ENCODE results near the gene GON7. TPM values are rescaled to one million over a fixed set of nuclear protein-coding genes. Genes with fewer than 3 reads are reported as not detected.
"Not testable (repeated sequence)": the region's sequence is repeated elsewhere in the genome, so short reads cannot be mapped to it uniquely, and the experiment has no call there.

The GON7 gene
- 10 to 100 TPM; 16.0 to 18.2 TPM for total RNA-seq

- Mint-ChIP-seq H3K9me3 (no peaks in the 10 kb centered on the region), H3K4me3 (peak within 1 kb of the TSS; percentile 78), H3K27me3 (no peaks in the 10 kb centered on the region), H3K36me3 (ENCODE audit: low read depth) (peaks cover 29% of the 10 kb centered on the region), H3K27ac (peak within 1 kb of the TSS; percentile 90), H3K4me1 (peaks cover 49% of the 10 kb centered on the region)
- ChIA-PET CTCF (interaction anchor here (1.2 to 4.6 kb wide), 7 partner anchors 12 to 94 kb away, joined by 3 to 47 read pairs (median 8); partner anchors contain the start of genes LYSET and MOAP1), POLR2A (interaction anchor here (0.9 to 5.0 kb wide), 10 partner anchors 10 to 764 kb away, joined by 3 to 136 read pairs (median 6); partner anchors contain the start of genes LYSET and MOAP1)
- DNase-seq = peak; percentile 92
Measured at GRCh38 chr14:93206793-93207467, at the start of gene GON7, which contains the start of gene UBR7. GON7 (minus strand) TSS chr14:93207065; CDS start chr14:93207037, 28 bp downstream. UBR7 (plus strand) TSS chr14:93207256; CDS start chr14:93207292, 36 bp downstream.

- CTCF ChIA-PET = interaction anchor here (0.7 to 3.3 kb wide), 2 partner anchors 86 to 136 kb away, joined by 3 to 9 read pairs; no protein-coding TSS in a partner anchor
- Mint-ChIP-seq H3K36me3 (ENCODE audit: low read depth) (peaks cover 11% of the 10 kb centered on the region), H3K4me1 (peaks cover 24% of the 10 kb centered on the region), H3K27ac (peak overlapping the region; percentile 19), H3K27me3 (no peaks in the 10 kb centered on the region), H3K9me3 (no peaks in the 10 kb centered on the region), H3K4me3 (no peak overlapping the region)
- DNase-seq = no peak
- POLR2A ChIA-PET = interaction anchor here (1.0 kb wide), 1 partner anchor 17 kb away, joined by 3 read pairs; no protein-coding TSS in a partner anchor
Measured at GRCh38 chr14:93249128-93249831, 42.4 kb upstream of the GON7 start.

- no peak overlapping the region for H3K27ac Mint-ChIP-seq
- H3K4me1 Mint-ChIP-seq = peaks cover 22% of the 10 kb centered on the region
- ChIA-PET POLR2A (no interaction called here), CTCF (no interaction called here)
- no peaks in the 10 kb centered on the region for H3K27me3 Mint-ChIP-seq
- no peaks in the 10 kb centered on the region for H3K9me3 Mint-ChIP-seq
- no peak for DNase-seq
- H3K4me3 Mint-ChIP-seq = no peak overlapping the region
- H3K36me3 Mint-ChIP-seq (ENCODE audit: low read depth) = peaks cover 26% of the 10 kb centered on the region
Measured at GRCh38 chr14:93246534-93246933, 39.7 kb upstream of the GON7 start.

GRCh38 chr14:93245764-93246420 is 39.0 kb upstream of the GON7 start:
- H3K36me3 Mint-ChIP-seq (ENCODE audit: low read depth) = peaks cover 26% of the 10 kb centered on the region
- H3K27ac Mint-ChIP-seq = no peak overlapping the region
- H3K27me3 Mint-ChIP-seq = no peaks in the 10 kb centered on the region
- ChIA-PET CTCF (no interaction called here), POLR2A (no interaction called here)
- H3K9me3 Mint-ChIP-seq = no peaks in the 10 kb centered on the region
- peaks cover 22% of the 10 kb centered on the region for H3K4me1 Mint-ChIP-seq
- no peak overlapping the region for H3K4me3 Mint-ChIP-seq
- no peak for DNase-seq

- H3K4me3 Mint-ChIP-seq = no peak overlapping the region
- peaks cover 22% of the 10 kb centered on the region for H3K36me3 Mint-ChIP-seq (ENCODE audit: low read depth)
- H3K4me1 Mint-ChIP-seq = no peaks in the 10 kb centered on the region
- DNase-seq = no peak
- ChIA-PET POLR2A (no interaction called here), CTCF (interaction anchor here (0.7 kb wide), 1 partner anchor 1484 kb away, joined by 3 read pairs; no protein-coding TSS in a partner anchor)
- H3K27me3 Mint-ChIP-seq = no peaks in the 10 kb centered on the region
- H3K9me3 Mint-ChIP-seq = no peaks in the 10 kb centered on the region
- H3K27ac Mint-ChIP-seq = no peak overlapping the region
Measured at GRCh38 chr14:93240678-93241000, 33.8 kb upstream of the GON7 start.

GRCh38 chr14:93239869-93240677 is 33.2 kb upstream of the GON7 start:
- DNase-seq = no peak
- H3K27ac Mint-ChIP-seq = no peak overlapping the region
- peaks cover 16% of the 10 kb centered on the region for H3K36me3 Mint-ChIP-seq (ENCODE audit: low read depth)
- H3K27me3 Mint-ChIP-seq = peaks cover 3% of the 10 kb centered on the region
- ChIA-PET POLR2A (no interaction called here), CTCF (no interaction called here)
- H3K9me3 Mint-ChIP-seq = no peaks in the 10 kb centered on the region
- H3K4me3 Mint-ChIP-seq = no peak overlapping the region
- no peaks in the 10 kb centered on the region for H3K4me1 Mint-ChIP-seq

GRCh38 chr14:93234798-93235197 is 27.9 kb upstream of the GON7 start:
- Mint-ChIP-seq H3K27me3 (peaks cover 26% of the 10 kb centered on the region), H3K9me3 (no peaks in the 10 kb centered on the region), H3K27ac (no peak overlapping the region), H3K4me1 (peaks cover 11% of the 10 kb centered on the region), H3K4me3 (no peak overlapping the region), H3K36me3 (ENCODE audit: low read depth) (no peaks in the 10 kb centered on the region)
- no peak for DNase-seq
- ChIA-PET CTCF (no interaction called here), POLR2A (no interaction called here)

GRCh38 chr14:93233078-93233477 is 26.2 kb upstream of the GON7 start:
- ChIA-PET POLR2A (interaction anchor here (1.4 kb wide), 1 partner anchor 48 kb away, joined by 3 read pairs; the partner anchor contains the start of genes LYSET and MOAP1), CTCF (interaction anchor here (0.6 kb wide), 1 partner anchor 8 kb away, joined by 3 read pairs; no protein-coding TSS in a partner anchor)
- not testable (repeated sequence) for H3K9me3 Mint-ChIP-seq; H3K4me3 Mint-ChIP-seq; H3K36me3 Mint-ChIP-seq (ENCODE audit: low read depth); H3K27ac Mint-ChIP-seq; DNase-seq
- Mint-ChIP-seq H3K27me3 (peaks cover 26% of the 10 kb centered on the region), H3K4me1 (peaks cover 11% of the 10 kb centered on the region)

GRCh38 chr14:93232159-93232558 is 25.3 kb upstream of the GON7 start:
- no peak for DNase-seq
- Mint-ChIP-seq H3K4me3 (no peak overlapping the region), H3K36me3 (ENCODE audit: low read depth) (peaks cover 14% of the 10 kb centered on the region), H3K27me3 (peaks cover 26% of the 10 kb centered on the region), H3K27ac (no peak overlapping the region), H3K9me3 (no peaks in the 10 kb centered on the region), H3K4me1 (peaks cover 11% of the 10 kb centered on the region)
- POLR2A ChIA-PET = interaction anchor here (0.6 to 0.7 kb wide), 2 partner anchors 17 to 438 kb away, joined by 3 read pairs; partner anchors contain the start of gene GOLGA5
- CTCF ChIA-PET = no interaction called here

- Mint-ChIP-seq H3K36me3 (ENCODE audit: low read depth) (peaks cover 19% of the 10 kb centered on the region), H3K27ac (no peak overlapping the region), H3K27me3 (peaks cover 26% of the 10 kb centered on the region), H3K4me1 (peaks cover 11% of the 10 kb centered on the region), H3K9me3 (no peaks in the 10 kb centered on the region), H3K4me3 (peak overlapping the region; percentile 33)
- DNase-seq = no peak
- CTCF ChIA-PET = no interaction called here
- POLR2A ChIA-PET = no interaction called here
Measured at GRCh38 chr14:93231129-93231979, 24.5 kb upstream of the GON7 start.

GRCh38 chr14:93230539-93230938 is 23.7 kb upstream of the GON7 start:
- no peak overlapping the region for H3K27ac Mint-ChIP-seq

GRCh38 chr14:93228550-93228949 is 21.7 kb upstream of the GON7 start:
- no peak for DNase-seq
- ChIA-PET CTCF (no interaction called here), POLR2A (no interaction called here)
- peaks cover 36% of the 10 kb centered on the region for H3K36me3 Mint-ChIP-seq (ENCODE audit: low read depth)
- peaks cover 17% of the 10 kb centered on the region for H3K27me3 Mint-ChIP-seq
- peaks cover 11% of the 10 kb centered on the region for H3K4me1 Mint-ChIP-seq
- H3K4me3 Mint-ChIP-seq = no peak overlapping the region
- H3K9me3 Mint-ChIP-seq = no peaks in the 10 kb centered on the region
- no peak overlapping the region for H3K27ac Mint-ChIP-seq

More at GRCh38 chr14:93230539-93230938, 23.7 kb upstream of the GON7 start:
- Mint-ChIP-seq H3K9me3 (no peaks in the 10 kb centered on the region), H3K27me3 (peaks cover 26% of the 10 kb centered on the region), H3K36me3 (ENCODE audit: low read depth) (peaks cover 27% of the 10 kb centered on the region), H3K4me3 (peak overlapping the region; percentile 25), H3K4me1 (peaks cover 11% of the 10 kb centered on the region)
- ChIA-PET POLR2A (interaction anchor here (1.1 kb wide), 1 partner anchor 24 kb away, joined by 4 read pairs; the partner anchor contains the start of genes GON7 and UBR7), CTCF (no interaction called here)
- DNase-seq = no peak

Measured in activated CD4-positive, alpha-beta memory T cell treated with anti-CD3 and anti-CD28 coated beads, Interleukin-2, amount 10 ng/mL, durations not matched to agents 7 days and 5 days (primary cell).